ENCODE data around the gene PITX3.

DNA sequence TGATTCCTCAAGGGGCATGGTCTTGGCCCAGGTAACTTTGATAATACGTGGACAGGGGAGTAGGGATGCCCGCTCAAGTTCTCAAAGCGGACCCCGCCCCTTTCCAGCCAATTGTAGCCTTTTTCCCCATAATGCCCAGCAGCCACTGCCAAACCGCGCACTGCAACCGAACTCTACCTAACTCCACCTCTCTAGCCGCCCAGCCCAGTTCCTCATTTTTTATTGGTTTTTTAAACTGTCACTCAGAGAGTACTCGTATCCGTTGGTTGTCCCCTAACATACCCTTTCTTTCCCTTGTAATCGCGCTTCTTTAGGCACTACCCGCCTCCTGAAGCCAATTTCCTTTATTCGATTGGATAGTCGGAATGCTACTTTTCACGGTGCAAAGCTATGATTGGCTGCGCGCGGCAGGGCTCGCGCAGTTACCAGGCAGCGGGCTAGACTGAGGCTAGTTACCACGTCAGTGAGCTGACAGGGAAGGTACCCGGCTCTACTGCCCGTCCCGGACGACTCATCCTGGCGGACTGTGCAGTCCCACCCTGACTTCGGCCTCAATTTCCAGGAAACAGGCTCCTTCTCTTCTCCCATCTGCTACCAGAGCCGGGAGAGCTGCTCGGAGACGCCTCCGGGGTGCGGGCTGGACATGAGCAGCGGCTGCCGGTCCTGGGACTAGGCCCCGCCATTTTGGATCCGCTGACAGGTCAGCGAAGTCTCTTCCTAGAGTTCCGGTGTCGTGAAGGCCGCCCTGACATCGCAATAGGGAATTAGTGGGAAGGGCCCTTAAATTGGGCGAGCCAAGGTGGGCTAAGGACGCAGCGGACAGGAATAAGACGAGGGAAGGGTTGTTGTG lies 4.0 kb upstream of the PITX3 start, which contains the start of gene GBF1:
- TF ChIP-seq RHOXF2B (CRISPR knock-in tag; conservative IDR thresholded peaks at IDR 0.05) (no peak), JUN (IDR thresholded peaks at IDR 0.05; ENCODE audit: borderline replicate concordance, low read depth, low read length) (no peak), JUN (CRISPR knock-in tag; IDR thresholded peaks at IDR 0.05; ENCODE audit: borderline replicate concordance) (no peak), GATAD2B (IDR thresholded peaks at IDR 0.05; ENCODE audit: borderline replicate concordance) (no peak), ZSCAN29 (IDR thresholded peaks at IDR 0.05) (no peak), NR2F6 (CRISPR knock-in tag; IDR thresholded peaks at IDR 0.05) (no peak), JUNB (CRISPR knock-in tag; conservative IDR thresholded peaks at IDR 0.05) (no peak), ZBTB7A (IDR thresholded peaks at IDR 0.05; ENCODE audit: borderline replicate concordance, control insufficient read depth, low read depth, low read length) (no peak)
- TF ChIP-seq, protein P1, sequence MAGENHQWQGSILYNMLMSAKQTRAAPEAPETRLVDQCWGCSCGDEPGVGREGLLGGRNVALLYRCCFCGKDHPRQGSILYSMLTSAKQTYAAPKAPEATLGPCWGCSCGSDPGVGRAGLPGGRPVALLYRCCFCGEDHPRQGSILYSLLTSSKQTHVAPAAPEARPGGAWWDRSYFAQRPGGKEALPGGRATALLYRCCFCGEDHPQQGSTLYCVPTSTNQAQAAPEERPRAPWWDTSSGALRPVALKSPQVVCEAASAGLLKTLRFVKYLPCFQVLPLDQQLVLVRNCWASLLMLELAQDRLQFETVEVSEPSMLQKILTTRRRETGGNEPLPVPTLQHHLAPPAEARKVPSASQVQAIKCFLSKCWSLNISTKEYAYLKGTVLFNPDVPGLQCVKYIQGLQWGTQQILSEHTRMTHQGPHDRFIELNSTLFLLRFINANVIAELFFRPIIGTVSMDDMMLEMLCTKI (IDR thresholded peaks at IDR 0.05; ENCODE audit: partially characterized antibody): no peak
- TF ChIP-seq, protein P2, sequence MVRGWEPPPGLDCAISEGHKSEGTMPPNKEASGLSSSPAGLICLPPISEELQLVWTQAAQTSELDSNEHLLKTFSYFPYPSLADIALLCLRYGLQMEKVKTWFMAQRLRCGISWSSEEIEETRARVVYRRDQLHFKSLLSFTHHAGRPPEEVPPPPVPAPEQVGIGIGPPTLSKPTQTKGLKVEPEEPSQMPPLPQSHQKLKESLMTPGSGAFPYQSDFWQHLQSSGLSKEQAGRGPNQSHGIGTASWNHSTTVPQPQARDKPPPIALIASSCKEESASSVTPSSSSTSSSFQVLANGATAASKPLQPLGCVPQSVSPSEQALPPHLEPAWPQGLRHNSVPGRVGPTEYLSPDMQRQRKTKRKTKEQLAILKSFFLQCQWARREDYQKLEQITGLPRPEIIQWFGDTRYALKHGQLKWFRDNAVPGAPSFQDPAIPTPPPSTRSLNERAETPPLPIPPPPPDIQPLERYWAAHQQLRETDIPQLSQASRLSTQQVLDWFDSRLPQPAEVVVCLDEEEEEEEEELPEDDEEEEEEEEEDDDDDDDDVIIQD (CRISPR knock-in tag; IDR thresholded peaks at IDR 0.05): no peak
- TF ChIP-seq, protein P3, sequence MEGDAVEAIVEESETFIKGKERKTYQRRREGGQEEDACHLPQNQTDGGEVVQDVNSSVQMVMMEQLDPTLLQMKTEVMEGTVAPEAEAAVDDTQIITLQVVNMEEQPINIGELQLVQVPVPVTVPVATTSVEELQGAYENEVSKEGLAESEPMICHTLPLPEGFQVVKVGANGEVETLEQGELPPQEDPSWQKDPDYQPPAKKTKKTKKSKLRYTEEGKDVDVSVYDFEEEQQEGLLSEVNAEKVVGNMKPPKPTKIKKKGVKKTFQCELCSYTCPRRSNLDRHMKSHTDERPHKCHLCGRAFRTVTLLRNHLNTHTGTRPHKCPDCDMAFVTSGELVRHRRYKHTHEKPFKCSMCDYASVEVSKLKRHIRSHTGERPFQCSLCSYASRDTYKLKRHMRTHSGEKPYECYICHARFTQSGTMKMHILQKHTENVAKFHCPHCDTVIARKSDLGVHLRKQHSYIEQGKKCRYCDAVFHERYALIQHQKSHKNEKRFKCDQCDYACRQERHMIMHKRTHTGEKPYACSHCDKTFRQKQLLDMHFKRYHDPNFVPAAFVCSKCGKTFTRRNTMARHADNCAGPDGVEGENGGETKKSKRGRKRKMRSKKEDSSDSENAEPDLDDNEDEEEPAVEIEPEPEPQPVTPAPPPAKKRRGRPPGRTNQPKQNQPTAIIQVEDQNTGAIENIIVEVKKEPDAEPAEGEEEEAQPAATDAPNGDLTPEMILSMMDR (IDR thresholded peaks at IDR 0.05 in 2 of 3, conservative IDR thresholded peaks at IDR 0.05 in 1 of 3; ENCODE audit: insufficient read depth in 2 of 3, low read depth in 1 of 3, low read length in 3 of 3): no peak
- TF ChIP-seq, protein P4, sequence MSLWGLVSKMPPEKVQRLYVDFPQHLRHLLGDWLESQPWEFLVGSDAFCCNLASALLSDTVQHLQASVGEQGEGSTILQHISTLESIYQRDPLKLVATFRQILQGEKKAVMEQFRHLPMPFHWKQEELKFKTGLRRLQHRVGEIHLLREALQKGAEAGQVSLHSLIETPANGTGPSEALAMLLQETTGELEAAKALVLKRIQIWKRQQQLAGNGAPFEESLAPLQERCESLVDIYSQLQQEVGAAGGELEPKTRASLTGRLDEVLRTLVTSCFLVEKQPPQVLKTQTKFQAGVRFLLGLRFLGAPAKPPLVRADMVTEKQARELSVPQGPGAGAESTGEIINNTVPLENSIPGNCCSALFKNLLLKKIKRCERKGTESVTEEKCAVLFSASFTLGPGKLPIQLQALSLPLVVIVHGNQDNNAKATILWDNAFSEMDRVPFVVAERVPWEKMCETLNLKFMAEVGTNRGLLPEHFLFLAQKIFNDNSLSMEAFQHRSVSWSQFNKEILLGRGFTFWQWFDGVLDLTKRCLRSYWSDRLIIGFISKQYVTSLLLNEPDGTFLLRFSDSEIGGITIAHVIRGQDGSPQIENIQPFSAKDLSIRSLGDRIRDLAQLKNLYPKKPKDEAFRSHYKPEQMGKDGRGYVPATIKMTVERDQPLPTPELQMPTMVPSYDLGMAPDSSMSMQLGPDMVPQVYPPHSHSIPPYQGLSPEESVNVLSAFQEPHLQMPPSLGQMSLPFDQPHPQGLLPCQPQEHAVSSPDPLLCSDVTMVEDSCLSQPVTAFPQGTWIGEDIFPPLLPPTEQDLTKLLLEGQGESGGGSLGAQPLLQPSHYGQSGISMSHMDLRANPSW (CRISPR knock-in tag; IDR thresholded peaks at IDR 0.05): no peak
